Natural killer cell treated with Interleukin-12 subunit alpha and Interleukin-12 subunit beta and Interleukin-15 and Interleukin-18, amount 100 ng/mL, for 72 hours (primary cell): ENCODE data around the gene MT4. TPM values are rescaled to one million over a fixed set of nuclear protein-coding genes. Genes with fewer than 3 reads are reported as not detected.

Experiments used
- ATAC-seq, 2 donors: fragments of 150-1000 bp; cut with Tn5 transposase in 1 of 2; sonication (Bioruptor Pico), chemical (Tn5 transposase) in 1 of 2; 2 replicates each; pipeline ENCODE4 v1.10.0; 2021
- DNase-seq: peaks from one replicate; pipeline ENCODE4 v3.0.0; 2022; ENCODE audit warnings: low spot score
- H3K27ac Mint-ChIP-seq, 2 donors: 1 replicate in 1 of 2; 2 replicates in 1 of 2; pipeline ENCODE4 v1.8.0; 2022; ENCODE audit warnings: mixed read lengths in 2 of 2, mild to moderate bottlenecking in 1 of 2, moderate library complexity in 1 of 2
- H3K27me3 Mint-ChIP-seq, 2 donors: 1 replicate in 1 of 2; 2 replicates in 1 of 2; pipeline ENCODE4 v1.8.0; 2022; ENCODE audit warnings: mixed read lengths in 2 of 2
- H3K36me3 Mint-ChIP-seq: one replicate; pipeline ENCODE4 v1.8.0; 2022; ENCODE audit warnings: mixed read lengths
- H3K4me1 Mint-ChIP-seq, 2 donors: 1 replicate in 1 of 2; 2 replicates in 1 of 2; pipeline ENCODE4 v1.8.0; 2022; ENCODE audit warnings: low read depth in 2 of 2, mixed read lengths in 2 of 2, mild to moderate bottlenecking in 1 of 2
- H3K4me3 Mint-ChIP-seq: one replicate; pipeline ENCODE4 v1.8.0; 2022; ENCODE audit warnings: mixed read lengths
- H3K9me3 Mint-ChIP-seq: 2 replicates; pipeline ENCODE4 v1.8.0; 2022; ENCODE audit warnings: mixed read lengths
- total RNA-seq, 2 donors: library from RNA; stranded (reverse); gene quantifications; one replicate each; pipeline ENCODE4 v1.2.3, GENCODE V29; 2022

Gene MT4
- total RNA-seq, 2 donors from 2014 or later = not detected

GRCh38 chr16:56547120-56547948, 17.5 kb upstream of the MT4 start:
- Mint-ChIP-seq H3K9me3 (no peaks in the 10 kb centered on the region), H3K4me3 (no peak overlapping the region), H3K4me1 (peaks cover 0 to 3% of the 10 kb centered on the region in 2 donors), H3K27me3 (peaks cover 6 to 13% of the 10 kb centered on the region in 2 donors), H3K27ac (no peak overlapping the region), H3K36me3 (no peaks in the 10 kb centered on the region)
- DNase-seq (no peak), ATAC-seq (no peak)

- H3K27ac Mint-ChIP-seq = no peak overlapping the region
- peaks cover 0 to 3% of the 10 kb centered on the region in 2 donors for H3K4me1 Mint-ChIP-seq
- ATAC-seq (no peak), DNase-seq (no peak)
- no peak overlapping the region for H3K4me3 Mint-ChIP-seq
- H3K9me3 Mint-ChIP-seq = no peaks in the 10 kb centered on the region
- no peaks in the 10 kb centered on the region for H3K36me3 Mint-ChIP-seq
- peaks cover 6 to 14% of the 10 kb centered on the region in 2 donors for H3K27me3 Mint-ChIP-seq
These were observed 16.8 kb upstream of the MT4 start for GRCh38 chr16:56547949-56548567.

DNA sequence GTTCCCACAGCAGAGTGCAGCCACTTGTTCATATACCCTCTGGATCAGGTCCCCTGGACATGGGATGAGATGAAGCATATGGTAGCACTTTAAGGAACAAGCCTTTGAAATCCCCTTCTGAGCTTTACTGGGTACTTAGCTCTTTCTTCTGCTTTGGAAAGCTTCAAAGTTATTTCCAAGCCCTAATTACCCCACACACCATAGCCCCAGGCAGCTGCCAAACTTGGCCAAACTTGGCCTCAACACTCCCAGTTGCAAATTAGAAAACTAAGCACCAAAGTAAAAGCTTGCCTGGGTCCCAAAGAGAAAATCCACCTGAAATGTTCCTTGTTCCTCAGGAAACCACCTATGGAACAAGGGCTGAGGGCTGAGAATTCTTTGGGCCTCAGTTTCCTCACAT, 15.7 kb upstream of the MT4 start:
- Mint-ChIP-seq H3K36me3 (no peaks in the 10 kb centered on the region), H3K4me3 (no peak overlapping the region), H3K4me1 (peaks cover 0 to 3% of the 10 kb centered on the region in 2 donors), H3K27me3 (peaks cover 7 to 15% of the 10 kb centered on the region in 2 donors), H3K27ac (no peak overlapping the region), H3K9me3 (no peaks in the 10 kb centered on the region)
- ATAC-seq (no peak), DNase-seq (no peak)

DNA sequence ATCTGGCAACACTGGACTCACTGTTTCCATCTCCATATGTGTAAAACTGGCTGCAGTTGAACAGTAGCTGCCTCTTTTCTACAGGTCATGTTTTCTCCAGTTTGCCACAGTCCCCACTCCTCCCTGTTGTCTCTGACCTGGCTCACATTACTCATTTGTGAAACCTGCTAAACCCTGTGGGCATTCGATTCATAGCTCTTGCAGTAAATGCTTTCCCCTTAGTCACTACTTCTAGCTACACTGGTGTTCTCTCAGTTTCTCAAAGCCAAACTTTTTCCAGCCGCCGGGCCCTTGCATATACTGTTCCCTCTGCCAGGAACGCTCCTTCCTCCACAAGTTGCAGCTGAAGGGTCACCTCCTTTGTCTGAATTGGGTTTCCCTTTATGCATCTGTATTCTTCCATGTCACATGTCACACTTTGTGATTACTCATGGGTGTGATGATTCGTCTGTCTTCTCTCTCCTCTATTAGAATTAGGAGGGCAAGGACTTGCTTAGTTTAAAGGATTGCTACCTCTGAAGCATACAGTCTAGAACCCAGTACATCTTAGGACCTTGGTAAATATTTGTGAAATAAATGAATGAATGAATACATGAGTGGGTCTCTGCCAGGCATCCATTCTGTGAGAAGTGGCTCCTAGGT, 15.0 kb upstream of the MT4 start:
- no peaks in the 10 kb centered on the region for H3K9me3 Mint-ChIP-seq
- no peaks in the 10 kb centered on the region for H3K36me3 Mint-ChIP-seq
- ATAC-seq (no peak), DNase-seq (no peak)
- peaks cover 0 to 3% of the 10 kb centered on the region in 2 donors for H3K4me1 Mint-ChIP-seq
- no peak overlapping the region for H3K27ac Mint-ChIP-seq
- H3K4me3 Mint-ChIP-seq = no peak overlapping the region
- peaks cover 7 to 21% of the 10 kb centered on the region in 2 donors for H3K27me3 Mint-ChIP-seq

- Mint-ChIP-seq H3K27ac (no peak overlapping the region), H3K4me3 (no peak overlapping the region), H3K4me1 (peaks cover 0 to 3% of the 10 kb centered on the region in 2 donors), H3K27me3 (peaks cover 7 to 24% of the 10 kb centered on the region in 2 donors), H3K9me3 (no peaks in the 10 kb centered on the region), H3K36me3 (no peaks in the 10 kb centered on the region)
- DNase-seq (no peak), ATAC-seq (no peak)
These were observed 12.8 kb upstream of the MT4 start for GRCh38 chr16:56551796-56552738.

DNA sequence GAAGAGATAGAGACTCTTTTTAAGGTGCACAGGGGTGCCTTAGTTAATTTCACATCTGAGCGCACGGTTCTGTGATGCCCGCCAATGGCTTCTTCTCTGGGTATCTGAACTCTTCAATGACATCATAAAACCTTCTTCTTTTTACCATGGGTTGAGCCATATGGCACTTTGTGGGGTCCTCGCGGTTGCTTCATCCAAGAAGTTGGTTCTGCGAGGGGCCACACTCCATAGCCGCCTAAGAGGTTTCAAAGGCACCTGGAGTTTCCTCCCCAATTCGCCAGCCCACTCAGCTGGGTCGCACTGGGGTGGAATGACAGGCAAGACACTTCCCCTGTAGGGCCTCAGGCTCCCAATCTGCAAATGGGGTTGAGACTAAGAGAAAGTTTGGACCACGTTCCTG, 10.4 kb upstream of the MT4 start:
- H3K27ac Mint-ChIP-seq = no peak overlapping the region
- peaks cover 15 to 39% of the 10 kb centered on the region in 2 donors for H3K27me3 Mint-ChIP-seq
- no peak overlapping the region for H3K4me3 Mint-ChIP-seq
- no peaks in the 10 kb centered on the region for H3K36me3 Mint-ChIP-seq
- ATAC-seq = no peak
- DNase-seq = no peak
- no peaks in the 10 kb centered on the region for H3K9me3 Mint-ChIP-seq
- no peaks in the 10 kb centered on the region for H3K4me1 Mint-ChIP-seq

DNA sequence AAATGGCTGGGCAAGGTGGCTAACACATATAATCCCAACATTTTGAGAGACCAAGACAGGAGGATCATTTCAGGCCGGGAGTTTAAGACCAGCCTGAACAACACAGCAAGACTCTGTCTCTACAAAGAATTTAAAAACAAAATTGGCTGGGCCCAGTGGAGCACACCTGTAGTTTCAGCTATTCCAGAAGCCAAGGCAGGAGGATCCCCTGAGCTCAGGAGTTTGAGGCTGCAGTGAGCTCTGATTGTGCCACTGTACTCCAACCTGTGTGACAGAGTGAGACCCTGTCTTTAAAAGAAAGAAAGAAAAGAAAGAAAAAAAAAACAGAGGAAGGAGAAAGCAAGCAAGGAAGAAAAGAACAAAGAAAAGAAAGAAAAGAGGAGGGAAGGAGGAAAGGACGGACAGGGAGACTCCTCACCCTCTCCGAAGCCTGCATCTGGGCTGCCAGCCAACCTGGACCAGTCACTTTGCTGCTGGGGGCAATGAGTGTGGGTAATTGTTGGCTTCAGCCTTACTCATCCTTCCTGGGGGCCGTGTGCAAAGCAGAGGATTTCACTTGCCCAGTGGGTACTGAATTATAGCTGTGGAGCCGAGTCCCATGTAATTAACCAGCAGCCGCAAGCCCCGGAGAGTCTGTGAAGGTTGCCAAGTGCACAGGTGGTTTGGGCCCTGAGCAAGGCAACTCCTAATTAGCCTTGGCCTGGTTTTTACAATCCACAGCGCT, 6.7 kb upstream of the MT4 start:
- H3K27ac Mint-ChIP-seq = no peak overlapping the region
- DNase-seq (no peak), ATAC-seq (no peak)
- H3K4me3 Mint-ChIP-seq = no peak overlapping the region
- no peaks in the 10 kb centered on the region for H3K4me1 Mint-ChIP-seq
- no peaks in the 10 kb centered on the region for H3K9me3 Mint-ChIP-seq
- H3K36me3 Mint-ChIP-seq = no peaks in the 10 kb centered on the region
- peaks cover 21 to 48% of the 10 kb centered on the region in 2 donors for H3K27me3 Mint-ChIP-seq

DNA sequence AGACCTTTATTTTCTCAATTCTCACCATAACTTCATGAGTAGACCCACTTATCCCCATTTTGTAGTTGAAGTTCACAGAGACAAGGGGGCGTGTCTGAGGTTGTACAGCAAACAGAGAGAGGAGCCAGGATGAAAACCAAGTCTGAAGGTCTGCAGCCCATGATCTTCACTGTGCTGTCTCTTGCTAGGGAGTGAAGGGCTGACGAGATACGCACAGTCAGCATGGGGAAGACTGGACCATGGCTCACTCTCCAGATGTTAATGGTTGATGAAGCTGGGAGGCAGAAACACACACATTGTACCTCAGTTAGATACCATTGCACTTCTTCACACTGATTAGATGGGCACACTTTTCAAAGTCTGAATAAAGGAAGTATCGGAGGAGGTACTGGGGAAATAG, 5.8 kb upstream of the MT4 start:
- H3K36me3 Mint-ChIP-seq = no peaks in the 10 kb centered on the region
- no peak overlapping the region for H3K27ac Mint-ChIP-seq
- H3K27me3 Mint-ChIP-seq = peaks cover 17 to 40% of the 10 kb centered on the region in 2 donors
- ATAC-seq = no peak
- H3K4me1 Mint-ChIP-seq = no peaks in the 10 kb centered on the region
- DNase-seq = no peak
- no peaks in the 10 kb centered on the region for H3K9me3 Mint-ChIP-seq
- H3K4me3 Mint-ChIP-seq = no peak overlapping the region

- H3K4me1 Mint-ChIP-seq = no peaks in the 10 kb centered on the region
- H3K36me3 Mint-ChIP-seq = no peaks in the 10 kb centered on the region
- H3K4me3 Mint-ChIP-seq = no peak overlapping the region
- H3K27ac Mint-ChIP-seq = no peak overlapping the region
- peaks cover 17 to 31% of the 10 kb centered on the region in 2 donors for H3K27me3 Mint-ChIP-seq
- DNase-seq (no peak), ATAC-seq (no peak)
- no peaks in the 10 kb centered on the region for H3K9me3 Mint-ChIP-seq
These were observed 4.4 kb upstream of the MT4 start for GRCh38 chr16:56560447-56560846.

DNA sequence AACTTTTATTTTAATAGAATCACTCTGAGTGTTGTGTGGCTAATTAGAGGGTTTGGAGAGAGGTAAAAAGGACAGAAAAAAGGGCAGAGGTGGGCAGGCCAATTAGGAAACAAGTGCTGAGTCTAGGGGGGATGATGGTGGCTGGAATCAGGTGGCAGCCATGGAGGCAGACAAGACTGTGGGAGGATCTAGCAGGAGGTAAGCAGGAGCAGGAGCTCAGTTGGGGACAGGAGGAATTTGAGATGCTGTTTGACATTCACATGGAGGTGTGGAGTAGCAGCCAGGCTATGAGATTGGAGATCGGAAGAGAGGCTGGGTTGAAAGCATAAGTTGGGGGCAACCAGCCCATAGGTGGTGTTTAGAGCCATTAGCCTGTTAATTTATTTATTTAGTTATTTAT, 3.7 kb upstream of the MT4 start:
- no peak overlapping the region for H3K4me3 Mint-ChIP-seq
- ATAC-seq = no peak
- H3K36me3 Mint-ChIP-seq = no peaks in the 10 kb centered on the region
- no peak overlapping the region for H3K27ac Mint-ChIP-seq
- H3K4me1 Mint-ChIP-seq = no peaks in the 10 kb centered on the region
- H3K27me3 Mint-ChIP-seq = peaks cover 17 to 38% of the 10 kb centered on the region in 2 donors
- DNase-seq = no peak
- H3K9me3 Mint-ChIP-seq = no peaks in the 10 kb centered on the region

DNA sequence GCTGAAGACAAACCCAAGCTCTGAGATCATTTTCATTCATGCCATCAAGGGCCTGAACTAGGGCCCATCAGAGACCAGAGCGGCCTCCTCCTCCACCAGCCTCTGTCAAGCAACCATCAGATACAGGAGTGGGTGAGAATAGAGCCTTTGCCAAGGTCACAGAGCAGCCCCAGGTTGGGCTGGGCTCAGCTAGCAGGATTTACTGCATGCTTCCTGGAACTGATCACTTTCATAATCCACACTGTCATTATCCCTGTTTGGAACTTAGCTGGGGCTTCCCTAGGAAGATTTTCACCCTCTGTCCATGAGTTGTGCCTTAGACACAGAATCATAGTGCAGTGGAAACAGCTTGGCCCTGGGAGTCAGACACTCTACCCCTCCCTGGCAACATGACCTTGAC, 5.1 kb downstream of the MT4 start:
- peaks cover 13 to 20% of the 10 kb centered on the region in 2 donors for H3K27me3 Mint-ChIP-seq
- H3K4me3 Mint-ChIP-seq = no peak overlapping the region
- H3K9me3 Mint-ChIP-seq = no peaks in the 10 kb centered on the region
- no peak overlapping the region for H3K27ac Mint-ChIP-seq
- no peaks in the 10 kb centered on the region for H3K4me1 Mint-ChIP-seq
- ATAC-seq = no peak
- no peak for DNase-seq
- no peaks in the 10 kb centered on the region for H3K36me3 Mint-ChIP-seq

DNA sequence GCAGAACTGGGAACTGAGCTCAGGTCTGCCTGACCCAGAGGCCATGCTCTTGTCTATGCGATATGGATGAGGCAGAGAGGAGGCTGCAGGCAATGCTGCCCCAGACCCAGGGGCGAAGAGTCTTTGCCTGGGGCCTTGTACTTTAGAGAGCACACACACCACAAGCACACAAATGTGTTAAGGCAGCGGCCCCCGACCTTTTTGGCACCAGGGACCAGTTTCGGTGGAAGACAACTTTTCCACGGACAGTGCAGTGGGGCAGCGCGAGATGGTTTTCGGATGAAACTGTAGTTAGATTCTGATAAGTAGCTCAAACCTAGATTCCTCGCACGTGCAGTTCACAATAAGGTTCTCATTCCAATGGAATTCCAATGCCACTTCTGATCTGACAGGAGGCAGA, 6.7 kb downstream of the MT4 start:
- no peak overlapping the region for H3K4me3 Mint-ChIP-seq
- H3K36me3 Mint-ChIP-seq = no peaks in the 10 kb centered on the region
- no peaks in the 10 kb centered on the region for H3K9me3 Mint-ChIP-seq
- ATAC-seq (no peak), DNase-seq (no peak)
- H3K4me1 Mint-ChIP-seq = peaks cover 0 to under 1% of the 10 kb centered on the region in 2 donors
- H3K27ac Mint-ChIP-seq = no peak overlapping the region
- H3K27me3 Mint-ChIP-seq = peaks cover 10 to 11% of the 10 kb centered on the region in 2 donors

DNA sequence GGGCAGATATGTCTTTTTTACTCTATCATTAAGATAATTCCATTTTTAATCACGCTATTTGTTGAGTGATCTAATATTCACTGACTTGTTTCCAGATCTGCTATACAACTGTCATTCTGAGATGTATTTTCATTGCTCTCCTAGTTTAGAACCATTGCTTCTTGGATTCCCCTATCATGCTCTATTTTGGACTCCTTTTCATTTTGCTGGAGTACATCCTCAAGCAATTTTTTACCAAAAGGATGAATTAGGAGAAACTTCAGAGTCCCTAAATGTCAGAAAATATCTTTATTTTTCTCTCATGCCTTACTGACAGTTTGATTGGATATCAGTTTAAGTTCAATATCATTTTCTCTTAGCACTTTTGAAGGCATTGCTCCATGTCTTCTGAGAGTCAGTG, 9.8 kb downstream of the MT4 start:
- Mint-ChIP-seq H3K4me1 (peaks cover 4 to 8% of the 10 kb centered on the region in 2 donors), H3K36me3 (no peaks in the 10 kb centered on the region), H3K9me3 (no peaks in the 10 kb centered on the region), H3K27ac (no peak overlapping the region), H3K27me3 (peaks cover 0 to 5% of the 10 kb centered on the region in 2 donors), H3K4me3 (no peak overlapping the region)
- ATAC-seq = no peak
- no peak for DNase-seq
